Measurements from ENCODE around the gene PCDHGA9.
"Not testable (repeated sequence)": the region's sequence is repeated elsewhere in the genome, so short reads cannot be mapped to it uniquely, and the experiment has no call there.

Gene PCDHGA9

GRCh38 chr5:141414548-141415274 lies 12.1 kb downstream of the PCDHGA9 start:
- DNase-seq (ENCODE audit: low read depth in 2 of 2) = not testable (repeated sequence)

GRCh38 chr5:141415275-141415618 lies 12.7 kb downstream of the PCDHGA9 start:
- not testable (repeated sequence) for DNase-seq (ENCODE audit: low read depth in 2 of 2)

- peak; percentile 47 to 50 for DNase-seq (ENCODE audit: low read depth in 2 of 2)
Observed at GRCh38 chr5:141417494-141418172, 15.1 kb downstream of the PCDHGA9 start, which contains the start of gene PCDHGB7. TSS of gene PCDHGB7 (plus strand) at chr5:141417677. CDS start at chr5:141417860, 183 bp downstream.

GRCh38 chr5:141419074-141419880 lies 16.7 kb downstream of the PCDHGA9 start:
- no peak for DNase-seq (ENCODE audit: low read depth in 2 of 2)

DNA sequence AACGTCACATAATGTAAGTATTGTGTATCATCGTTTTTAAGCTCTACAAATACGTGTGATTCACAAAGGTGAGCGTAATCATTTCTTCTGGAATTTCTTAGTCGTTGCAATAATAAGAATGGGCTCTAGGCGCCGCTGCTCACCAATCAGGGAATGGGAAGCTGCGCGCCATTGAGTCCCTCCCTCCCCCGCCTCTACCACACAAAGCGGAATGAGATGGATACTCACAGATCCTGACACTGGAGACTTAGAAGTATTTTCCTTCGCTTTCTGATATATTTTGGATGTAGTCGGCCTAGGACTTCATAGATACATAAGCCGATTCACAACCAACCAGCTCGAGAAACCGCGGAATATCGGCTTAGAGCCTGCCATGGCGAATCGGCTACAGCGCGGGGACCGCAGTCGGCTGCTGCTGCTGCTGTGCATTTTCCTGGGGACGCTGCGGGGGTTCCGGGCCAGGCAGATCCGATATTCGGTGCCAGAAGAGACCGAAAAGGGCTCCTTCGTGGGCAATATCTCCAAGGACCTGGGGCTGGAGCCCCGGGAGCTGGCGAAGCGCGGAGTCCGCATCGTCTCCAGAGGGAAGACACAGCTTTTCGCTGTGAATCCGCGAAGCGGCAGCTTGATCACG lies 18.4 kb downstream of the PCDHGA9 start, which contains the start of gene PCDHGA11:
Gene PCDHGA11 (plus strand): TSS at position 197 of the 634 bp plus-strand sequence. CDS start 177 bp downstream, at position 374.
- DNase-seq (ENCODE audit: low read depth in 2 of 2) = no peak

GRCh38 chr5:141421489-141421855 lies 18.9 kb downstream of the PCDHGA9 start:
- DNase-seq (ENCODE audit: low read depth in 2 of 2) = no peak

DNA sequence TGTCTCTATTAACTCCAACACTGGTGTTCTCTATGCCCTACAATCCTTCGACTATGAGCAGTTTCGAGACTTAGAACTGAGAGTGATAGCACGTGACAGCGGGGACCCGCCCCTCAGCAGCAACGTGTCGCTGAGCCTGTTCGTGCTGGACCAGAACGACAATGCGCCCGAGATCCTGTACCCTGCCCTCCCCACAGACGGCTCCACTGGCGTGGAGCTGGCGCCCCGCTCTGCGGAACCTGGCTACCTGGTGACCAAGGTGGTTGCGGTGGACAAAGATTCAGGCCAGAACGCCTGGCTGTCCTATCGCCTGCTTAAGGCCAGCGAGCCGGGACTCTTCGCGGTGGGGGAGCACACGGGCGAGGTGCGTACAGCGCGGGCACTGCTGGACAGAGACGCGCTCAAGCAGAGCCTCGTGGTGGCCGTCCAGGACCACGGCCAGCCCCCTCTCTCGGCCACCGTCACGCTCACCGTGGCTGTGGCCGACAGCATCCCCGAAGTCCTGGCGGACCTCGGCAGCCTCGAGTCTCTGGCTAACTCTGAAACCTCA lies 20.2 kb downstream of the PCDHGA9 start:
- no peak for DNase-seq (ENCODE audit: low read depth in 2 of 2)

- no peak for DNase-seq (ENCODE audit: low read depth in 2 of 2)
Observed at GRCh38 chr5:141427783-141428426, 25.3 kb downstream of the PCDHGA9 start.

GRCh38 chr5:141430332-141431113 lies 27.9 kb downstream of the PCDHGA9 start, which contains the start of gene PCDHGA12:
TSS of gene PCDHGA12 (plus strand) at chr5:141430507. CDS start at chr5:141430760, 253 bp downstream.
- peak; percentile 78 to 82 for DNase-seq (ENCODE audit: low read depth in 2 of 2)

GRCh38 chr5:141431286-141431685 lies 28.7 kb downstream of the PCDHGA9 start:
- DNase-seq (ENCODE audit: low read depth in 2 of 2) = no peak

DNA sequence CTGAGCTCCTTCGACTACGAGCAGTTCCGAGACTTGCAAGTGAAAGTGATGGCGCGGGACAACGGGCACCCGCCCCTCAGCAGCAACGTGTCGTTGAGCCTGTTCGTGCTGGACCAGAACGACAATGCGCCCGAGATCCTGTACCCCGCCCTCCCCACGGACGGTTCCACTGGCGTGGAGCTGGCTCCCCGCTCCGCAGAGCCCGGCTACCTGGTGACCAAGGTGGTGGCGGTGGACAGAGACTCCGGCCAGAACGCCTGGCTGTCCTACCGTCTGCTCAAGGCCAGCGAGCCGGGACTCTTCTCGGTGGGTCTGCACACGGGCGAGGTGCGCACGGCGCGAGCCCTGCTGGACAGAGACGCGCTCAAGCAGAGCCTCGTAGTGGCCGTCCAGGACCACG lies 29.7 kb downstream of the PCDHGA9 start:
- not testable (repeated sequence) for DNase-seq (ENCODE audit: low read depth in 2 of 2)

GRCh38 chr5:141432726-141433125 lies 30.1 kb downstream of the PCDHGA9 start:
- not testable (repeated sequence) for DNase-seq (ENCODE audit: low read depth in 2 of 2)

DNA sequence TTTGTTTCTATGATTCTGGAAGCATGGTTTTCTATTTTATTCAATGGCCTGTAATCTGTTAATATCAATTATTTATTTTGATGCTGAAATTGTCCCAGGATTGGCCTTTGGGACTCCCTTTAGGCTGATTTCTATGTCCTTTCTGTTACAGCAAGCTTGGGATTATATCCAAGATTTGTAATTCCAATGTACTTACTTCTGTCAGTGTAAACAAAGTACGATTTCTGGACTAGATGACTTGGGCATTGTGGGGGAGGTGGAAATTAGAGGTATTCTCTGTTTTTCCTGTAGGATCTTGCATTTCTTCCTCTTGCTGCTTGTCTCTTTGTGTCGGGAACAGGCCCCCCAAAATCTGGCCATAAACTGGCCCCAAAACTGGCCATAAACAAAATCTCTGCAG lies 31.4 kb downstream of the PCDHGA9 start:
- no peak for DNase-seq (ENCODE audit: low read depth in 2 of 2)

DNA sequence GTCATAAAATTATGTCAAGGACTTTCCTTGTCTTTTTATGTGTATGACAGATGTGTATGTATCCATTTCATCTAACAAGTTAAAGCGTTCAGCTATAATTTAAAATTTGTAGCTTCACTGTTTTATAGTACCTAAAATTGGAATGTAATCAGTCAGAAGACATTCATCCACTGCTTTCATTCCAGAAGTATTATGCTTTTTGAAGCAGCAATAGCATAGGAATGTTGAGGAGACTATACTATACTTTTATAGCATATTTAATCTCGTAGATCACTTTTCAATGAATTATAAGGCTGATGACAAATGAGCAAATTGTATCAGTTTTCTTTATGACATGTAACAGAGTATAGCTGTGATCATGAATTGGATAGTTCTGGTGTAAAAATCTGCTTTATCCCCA lies 34.6 kb downstream of the PCDHGA9 start:
- DNase-seq (ENCODE audit: low read depth in 2 of 2) = no peak

- no peak for DNase-seq (ENCODE audit: low read depth in 2 of 2)
Observed at GRCh38 chr5:141439411-141440141, 37.0 kb downstream of the PCDHGA9 start.

DNA sequence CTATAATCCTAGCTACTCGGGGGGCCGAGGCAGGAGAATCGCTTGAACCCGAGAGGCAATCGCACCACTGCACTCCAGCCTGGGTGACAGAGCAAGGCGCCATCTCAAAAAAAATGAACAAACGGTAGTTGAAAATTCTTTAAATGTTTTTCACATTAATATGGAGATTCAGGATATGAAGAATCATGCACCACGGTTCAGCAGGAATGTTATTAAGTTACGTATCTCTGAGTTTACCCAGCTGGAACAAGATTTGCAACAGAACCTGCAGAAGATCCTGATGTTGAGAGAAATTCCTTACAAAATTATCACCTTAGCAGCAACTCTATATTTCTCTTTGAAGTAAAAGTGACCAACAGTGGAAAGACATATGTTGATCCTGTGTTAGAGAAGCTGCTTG lies 37.8 kb downstream of the PCDHGA9 start:
- DNase-seq (ENCODE audit: low read depth in 2 of 2) = no peak

DNA sequence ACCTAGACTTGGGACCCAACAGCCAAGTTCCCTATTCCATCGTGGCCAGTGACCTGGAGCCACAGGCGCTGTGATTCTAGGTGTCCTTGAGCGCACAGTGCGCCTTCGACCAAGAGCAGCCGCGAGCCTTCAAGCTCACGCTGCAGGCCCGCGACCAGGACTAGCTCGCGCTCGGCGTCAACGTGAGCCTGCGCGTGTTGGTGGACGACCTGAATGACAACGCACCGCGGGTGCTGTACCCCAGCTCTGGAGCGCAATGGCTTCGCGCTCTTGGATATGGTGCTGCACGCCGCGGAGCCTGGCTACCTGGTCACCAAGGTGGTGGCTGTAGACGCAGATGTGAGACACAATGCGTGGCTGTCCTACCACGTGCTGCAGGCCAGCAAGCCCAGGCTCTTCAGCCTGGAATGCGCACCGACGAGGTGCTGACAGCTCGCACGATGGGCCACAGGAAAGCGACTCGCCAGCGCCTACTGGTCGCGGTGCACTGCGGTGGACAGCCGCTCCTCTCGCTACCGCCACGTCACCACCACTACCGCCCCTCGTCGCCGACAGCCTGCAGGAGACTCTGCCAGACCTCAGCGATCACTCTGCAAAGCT lies 39.1 kb downstream of the PCDHGA9 start:
- DNase-seq (ENCODE audit: low read depth in 2 of 2) = no peak
